Measurements from ENCODE around the gene GALNT5. TPM values are rescaled to one million over a fixed set of nuclear protein-coding genes. Genes with fewer than 3 reads are reported as not detected.

GALNT5 gene
- total RNA-seq, 1 donor from 2014 or later = 3.1 TPM

DNA sequence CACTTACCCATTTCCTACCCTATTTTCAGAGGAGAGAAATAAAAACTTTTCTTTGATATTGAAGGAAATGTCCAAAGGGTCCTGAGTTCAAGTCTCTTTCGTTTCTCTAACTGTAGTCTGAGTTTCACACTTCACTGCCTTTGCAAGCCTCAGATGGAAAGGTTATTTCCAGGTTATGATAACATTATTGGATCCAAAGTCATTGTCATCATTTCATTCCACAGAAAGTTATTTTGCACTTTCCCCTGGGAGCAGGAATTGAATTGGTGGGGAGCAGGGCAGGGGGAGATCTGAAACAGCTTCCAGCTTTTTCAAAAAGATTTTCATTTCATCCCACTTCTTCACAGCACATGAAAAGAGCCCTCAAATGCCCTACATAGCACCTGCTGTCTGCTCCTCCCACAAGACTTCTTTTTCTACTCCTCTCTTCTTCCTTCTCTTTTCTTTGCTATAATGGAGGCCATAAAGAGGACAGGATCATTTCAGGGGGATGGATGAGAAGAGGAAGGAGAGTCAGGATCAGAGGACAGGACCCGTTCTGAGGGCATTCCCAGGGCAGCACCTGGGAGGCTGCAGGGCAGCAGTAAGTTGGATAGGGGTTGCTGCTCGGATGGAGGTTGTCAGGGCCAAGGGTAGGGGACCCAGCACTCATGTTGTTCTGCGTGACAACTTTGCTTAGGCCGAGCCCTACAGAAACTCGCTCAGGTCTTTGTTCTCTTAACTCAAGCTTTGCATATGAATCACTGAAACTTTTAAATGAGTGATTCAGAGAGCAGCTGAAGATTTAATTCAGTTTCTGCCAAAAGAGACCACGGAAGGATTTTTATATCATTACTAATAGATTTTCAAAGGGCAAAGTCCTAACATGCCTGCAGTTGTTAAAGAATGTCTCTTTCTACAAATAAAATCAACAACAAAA lies 11.4 kb upstream of the GALNT5 start:
- H3K36me3 ChIP-seq (ENCODE audit: control insufficient read depth, insufficient read depth, low read length) = no peaks in the 10 kb centered on the region
- DNase-seq (ENCODE audit: low read depth) = peak; percentile 65
- TF ChIP-seq, protein P1, sequence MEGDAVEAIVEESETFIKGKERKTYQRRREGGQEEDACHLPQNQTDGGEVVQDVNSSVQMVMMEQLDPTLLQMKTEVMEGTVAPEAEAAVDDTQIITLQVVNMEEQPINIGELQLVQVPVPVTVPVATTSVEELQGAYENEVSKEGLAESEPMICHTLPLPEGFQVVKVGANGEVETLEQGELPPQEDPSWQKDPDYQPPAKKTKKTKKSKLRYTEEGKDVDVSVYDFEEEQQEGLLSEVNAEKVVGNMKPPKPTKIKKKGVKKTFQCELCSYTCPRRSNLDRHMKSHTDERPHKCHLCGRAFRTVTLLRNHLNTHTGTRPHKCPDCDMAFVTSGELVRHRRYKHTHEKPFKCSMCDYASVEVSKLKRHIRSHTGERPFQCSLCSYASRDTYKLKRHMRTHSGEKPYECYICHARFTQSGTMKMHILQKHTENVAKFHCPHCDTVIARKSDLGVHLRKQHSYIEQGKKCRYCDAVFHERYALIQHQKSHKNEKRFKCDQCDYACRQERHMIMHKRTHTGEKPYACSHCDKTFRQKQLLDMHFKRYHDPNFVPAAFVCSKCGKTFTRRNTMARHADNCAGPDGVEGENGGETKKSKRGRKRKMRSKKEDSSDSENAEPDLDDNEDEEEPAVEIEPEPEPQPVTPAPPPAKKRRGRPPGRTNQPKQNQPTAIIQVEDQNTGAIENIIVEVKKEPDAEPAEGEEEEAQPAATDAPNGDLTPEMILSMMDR (IDR thresholded peaks at IDR 0.05; ENCODE audit: insufficient read depth, low read length, poor library complexity, severe bottlenecking) = no peak
- no peaks in the 10 kb centered on the region for H3K27me3 ChIP-seq (ENCODE audit: control insufficient read depth, insufficient read depth, low read length)
- H3K4me3 ChIP-seq (ENCODE audit: low read depth, low read length) = no peak overlapping the region

DNA sequence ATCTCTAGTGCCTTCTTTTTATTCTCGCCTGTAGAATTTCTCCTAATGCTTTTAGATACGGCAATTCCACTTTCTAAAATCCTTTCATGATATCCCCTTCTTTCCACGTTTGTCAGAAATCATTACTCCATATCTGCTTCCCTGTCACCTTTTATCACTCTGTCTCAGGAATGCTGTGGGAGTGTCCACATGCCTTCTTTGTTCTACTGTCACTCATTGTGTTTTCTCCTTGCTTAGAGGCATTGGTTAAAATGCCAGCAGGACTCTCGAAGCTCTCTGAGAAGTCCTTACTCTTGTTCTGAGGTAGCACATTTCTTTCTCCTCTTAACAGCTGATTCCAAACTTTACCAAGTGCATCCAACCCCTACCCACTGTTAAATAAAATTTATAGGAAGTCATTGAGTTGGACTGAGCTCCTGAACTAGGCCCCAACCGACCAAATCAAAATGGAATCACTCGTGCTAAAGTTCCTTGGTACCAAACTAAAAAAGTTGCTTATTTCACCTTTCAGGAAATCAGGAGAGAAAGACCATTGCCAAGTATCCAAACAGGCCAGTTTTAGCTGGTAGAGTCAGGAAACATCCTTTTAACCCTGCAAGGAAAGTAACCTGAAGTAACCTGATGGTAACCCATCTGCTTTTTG lies 10.6 kb upstream of the GALNT5 start:
- Histone ChIP-seq H3K27me3 (ENCODE audit: control insufficient read depth, insufficient read depth, low read length) (no peaks in the 10 kb centered on the region), H3K36me3 (ENCODE audit: control insufficient read depth, insufficient read depth, low read length) (no peaks in the 10 kb centered on the region), H3K4me3 (ENCODE audit: low read depth, low read length) (no peak overlapping the region)
- DNase-seq (ENCODE audit: low read depth) = no peak
- TF ChIP-seq, protein P1 (IDR thresholded peaks at IDR 0.05; ENCODE audit: insufficient read depth, low read length, poor library complexity, severe bottlenecking) = no peak

DNA sequence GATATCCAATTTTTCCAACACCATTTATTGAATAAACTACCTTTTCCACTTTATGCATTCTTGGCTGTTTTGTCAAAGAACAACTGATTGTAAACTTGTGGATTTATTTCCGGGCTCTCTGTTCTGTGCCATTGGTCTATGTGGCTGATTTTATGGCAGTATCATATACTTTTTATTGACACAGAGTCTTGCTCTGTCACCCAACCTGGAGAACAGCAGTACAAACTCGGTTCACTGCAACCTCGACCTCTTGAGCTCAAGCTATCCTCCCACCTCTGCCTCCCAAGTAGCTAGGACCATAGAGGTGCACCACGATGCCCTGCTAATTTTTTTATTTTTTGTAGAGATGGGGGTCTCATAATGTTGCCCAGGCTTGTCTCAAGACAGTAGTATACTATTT lies 6.7 kb upstream of the GALNT5 start:
- Histone ChIP-seq H3K27me3 (ENCODE audit: control insufficient read depth, insufficient read depth, low read length) (no peaks in the 10 kb centered on the region), H3K36me3 (ENCODE audit: control insufficient read depth, insufficient read depth, low read length) (no peaks in the 10 kb centered on the region), H3K4me3 (ENCODE audit: low read depth, low read length) (no peak overlapping the region)
- no peak for DNase-seq (ENCODE audit: low read depth)
- TF ChIP-seq, protein P1 (IDR thresholded peaks at IDR 0.05; ENCODE audit: insufficient read depth, low read length, poor library complexity, severe bottlenecking) = no peak

DNA sequence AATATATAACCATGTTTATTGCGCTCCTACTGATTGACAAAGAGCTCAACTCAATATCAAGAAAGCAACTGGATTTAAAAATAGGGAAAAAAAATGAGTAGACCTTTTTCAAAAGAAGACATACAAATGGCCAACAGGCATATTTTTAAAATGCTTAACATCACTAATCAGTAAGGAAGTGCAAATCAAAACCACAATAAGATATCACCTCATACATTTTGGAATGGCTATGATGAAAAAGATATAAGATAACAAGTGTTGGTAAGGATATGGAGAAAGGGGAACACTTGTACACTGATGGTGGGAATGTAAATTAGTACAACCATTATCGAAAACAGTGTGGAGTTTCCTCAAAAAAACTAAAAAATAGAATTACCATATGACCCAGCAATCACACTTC lies 5.6 kb upstream of the GALNT5 start:
- Histone ChIP-seq H3K36me3 (ENCODE audit: control insufficient read depth, insufficient read depth, low read length) (no peaks in the 10 kb centered on the region), H3K4me3 (ENCODE audit: low read depth, low read length) (no peak overlapping the region), H3K27me3 (ENCODE audit: control insufficient read depth, insufficient read depth, low read length) (no peaks in the 10 kb centered on the region)
- no peak for DNase-seq (ENCODE audit: low read depth)
- TF ChIP-seq, protein P1 (IDR thresholded peaks at IDR 0.05; ENCODE audit: insufficient read depth, low read length, poor library complexity, severe bottlenecking) = no peak

DNA sequence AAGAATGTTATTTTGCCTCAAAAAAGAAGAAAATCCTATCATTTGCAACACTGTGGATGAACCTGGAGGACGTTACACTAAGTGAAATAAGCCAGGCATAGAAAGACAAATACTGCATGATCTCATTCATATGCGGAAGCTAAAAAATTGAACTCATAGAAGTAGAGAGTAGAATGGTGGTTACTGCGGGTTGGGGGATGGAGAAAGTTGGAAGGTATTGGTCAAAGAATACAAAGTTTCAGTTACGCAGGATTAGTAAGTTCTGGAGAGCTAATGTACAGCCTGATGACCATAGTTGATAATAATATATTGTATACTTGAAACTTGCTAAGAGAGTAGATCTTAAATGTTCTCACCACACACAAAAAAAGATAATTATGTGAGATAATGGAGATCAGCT lies 5.0 kb upstream of the GALNT5 start:
- DNase-seq (ENCODE audit: low read depth) = no peak
- Histone ChIP-seq H3K4me3 (ENCODE audit: low read depth, low read length) (no peak overlapping the region), H3K27me3 (ENCODE audit: control insufficient read depth, insufficient read depth, low read length) (no peaks in the 10 kb centered on the region), H3K36me3 (ENCODE audit: control insufficient read depth, insufficient read depth, low read length) (no peaks in the 10 kb centered on the region)
- TF ChIP-seq, protein P1 (IDR thresholded peaks at IDR 0.05; ENCODE audit: insufficient read depth, low read length, poor library complexity, severe bottlenecking) = no peak
